Adrenal gland (tissue), 5 donors: Measurements from ENCODE around the gene TSPAN3.

Experiments
- POLR2A ChIP-seq, 2 donors: fragments of 450-650 bp; IDR thresholded peaks; one replicate each; pipeline ENCODE4 v1.6.1; 2017; ENCODE audit warnings: antibody characterized with exemption in 2 of 2, mild to moderate bottlenecking in 2 of 2, moderate library complexity in 1 of 2
- TF ChIP-seq, protein P1 (sequence below), 6 experiments: fragments of 450-650 bp in 4 of 6; fragments of 200-600 bp in 2 of 6; sonication (generic) in 1 of 6; IDR thresholded peaks; 1 replicate in 5 of 6; 2 replicates in 1 of 6; pipeline versions ENCODE4 v1.5.1 to v1.8.0; 2016 to 2021; ENCODE audit warnings: antibody characterized with exemption in 6 of 6, mild to moderate bottlenecking in 2 of 6, moderate library complexity in 1 of 6
- donor health status: DM: no; HTN: no; CAD: no.

- TF ChIP-seq, protein P1, sequence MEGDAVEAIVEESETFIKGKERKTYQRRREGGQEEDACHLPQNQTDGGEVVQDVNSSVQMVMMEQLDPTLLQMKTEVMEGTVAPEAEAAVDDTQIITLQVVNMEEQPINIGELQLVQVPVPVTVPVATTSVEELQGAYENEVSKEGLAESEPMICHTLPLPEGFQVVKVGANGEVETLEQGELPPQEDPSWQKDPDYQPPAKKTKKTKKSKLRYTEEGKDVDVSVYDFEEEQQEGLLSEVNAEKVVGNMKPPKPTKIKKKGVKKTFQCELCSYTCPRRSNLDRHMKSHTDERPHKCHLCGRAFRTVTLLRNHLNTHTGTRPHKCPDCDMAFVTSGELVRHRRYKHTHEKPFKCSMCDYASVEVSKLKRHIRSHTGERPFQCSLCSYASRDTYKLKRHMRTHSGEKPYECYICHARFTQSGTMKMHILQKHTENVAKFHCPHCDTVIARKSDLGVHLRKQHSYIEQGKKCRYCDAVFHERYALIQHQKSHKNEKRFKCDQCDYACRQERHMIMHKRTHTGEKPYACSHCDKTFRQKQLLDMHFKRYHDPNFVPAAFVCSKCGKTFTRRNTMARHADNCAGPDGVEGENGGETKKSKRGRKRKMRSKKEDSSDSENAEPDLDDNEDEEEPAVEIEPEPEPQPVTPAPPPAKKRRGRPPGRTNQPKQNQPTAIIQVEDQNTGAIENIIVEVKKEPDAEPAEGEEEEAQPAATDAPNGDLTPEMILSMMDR (IDR thresholded peaks at IDR 0.05) = no peak
- TF ChIP-seq POLR2A (IDR thresholded peaks at IDR 0.05) = no peak
Observed at GRCh38 chr15:77009646-77010311, 61.1 kb downstream of the TSPAN3 start.
